GM23338 (cell line): Measurements from ENCODE around the gene MRM2. TPM values are rescaled to one million over a fixed set of nuclear protein-coding genes. Genes with fewer than 3 reads are reported as not detected.

Experiments
- ATAC-seq: fragments of 200-7000 bp; cut with Tn5 transposase; 3 replicates; pipeline ENCODE4 v1.9.1; 2020
- DNase-seq: peaks from one replicate; pipeline ENCODE4 v3.0.0-alpha.2; 2015; ENCODE audit warnings: low spot score
- H2AFZ ChIP-seq: fragments of 200-600 bp; sonication (generic); 2 replicates; pipeline ENCODE4 v1.8.0; 2016; ENCODE audit warnings: antibody characterized with exemption, mild to moderate bottlenecking, moderate library complexity
- H3F3A ChIP-seq: fragments of 200-600 bp; sonication (generic); replicated peaks from 2 replicates; pipeline ENCODE4 v1.8.0; 2017; ENCODE audit warnings: antibody characterized with exemption, mixed run types, low read depth
- H3K27ac ChIP-seq: fragments of 200-600 bp; sonication (generic); 2 replicates; pipeline ENCODE4 v1.6.1; 2016; ENCODE audit warnings: low read depth
- H3K27me3 ChIP-seq: fragments of 200-600 bp; sonication (generic); 2 replicates; pipeline ENCODE4 v1.8.0; 2016; ENCODE audit warnings: mild to moderate bottlenecking, mixed run types, moderate library complexity; ENCODE audit not compliant: insufficient read depth
- H3K36me3 ChIP-seq: fragments of 200-600 bp; sonication (generic); 2 replicates; pipeline ENCODE4 v1.8.0; 2016; ENCODE audit warnings: mild to moderate bottlenecking; ENCODE audit not compliant: insufficient read depth
- H3K4me1 ChIP-seq: fragments of 200-600 bp; sonication (generic); 2 replicates; pipeline ENCODE4 v1.8.0; 2016; ENCODE audit warnings: mild to moderate bottlenecking, moderate library complexity; ENCODE audit not compliant: insufficient read depth
- H3K4me2 ChIP-seq: fragments of 200-600 bp; sonication (generic); 2 replicates; pipeline ENCODE4 v1.7.1; 2017; ENCODE audit warnings: mixed run types
- H3K4me3 ChIP-seq: fragments of 200-600 bp; sonication (generic); 2 replicates; pipeline ENCODE4 v1.6.1; 2016; ENCODE audit warnings: mixed run types
- H3K79me2 ChIP-seq: fragments of 200-600 bp; sonication (generic); replicated peaks from 2 replicates; pipeline ENCODE4 v1.8.0; 2017; ENCODE audit warnings: mild to moderate bottlenecking; ENCODE audit not compliant: insufficient read depth
- H3K9me2 ChIP-seq: fragments of 200-600 bp; sonication (generic); 2 replicates; pipeline ENCODE4 v1.8.0; 2017; ENCODE audit not compliant: insufficient read depth
- H4K20me1 ChIP-seq: fragments of 200-600 bp; sonication (generic); replicated peaks from 2 replicates; pipeline ENCODE4 v1.8.0; 2017; ENCODE audit warnings: mild to moderate bottlenecking; ENCODE audit not compliant: insufficient read depth
- H3K27ac Mint-ChIP-seq: 2 replicates; pipeline ENCODE4 v1.8.0; 2020; ENCODE audit warnings: inconsistent platforms, mild to moderate bottlenecking, moderate library complexity, mixed read lengths
- H3K27me3 Mint-ChIP-seq: 3 replicates; pipeline ENCODE4 v1.8.0; 2022; ENCODE audit warnings: low read depth, mild to moderate bottlenecking, moderate library complexity, mixed read lengths, inconsistent platforms; ENCODE audit not compliant: insufficient read depth, poor library complexity
- H3K36me3 Mint-ChIP-seq: 3 replicates; pipeline ENCODE4 v1.8.0; 2021; ENCODE audit warnings: low read depth, mild to moderate bottlenecking, inconsistent platforms, moderate library complexity, mixed read lengths
- H3K4me1 Mint-ChIP-seq: 3 replicates; pipeline ENCODE4 v1.8.0; 2020; ENCODE audit warnings: mild to moderate bottlenecking, inconsistent platforms, mixed read lengths
- H3K4me3 Mint-ChIP-seq: 3 replicates; pipeline ENCODE4 v1.8.0; 2021; ENCODE audit warnings: moderate library complexity, mild to moderate bottlenecking, inconsistent platforms, mixed read lengths
- H3K9me3 Mint-ChIP-seq: 3 replicates; pipeline ENCODE4 v1.8.0; 2020; ENCODE audit warnings: moderate library complexity, mild to moderate bottlenecking, inconsistent platforms, mixed read lengths
- CREB1 ChIP-seq: fragments of 250-450 bp; sonication (Bioruptor Pico); IDR thresholded peaks from 2 replicates; pipeline ENCODE4 v1.5.0; 2020; ENCODE audit warnings: low read depth, mild to moderate bottlenecking, moderate library complexity
- CTCF ChIP-seq, 2 experiments: fragments of 200-600 bp in 1 of 2; sonication (generic) in 1 of 2; conservative IDR thresholded peaks; 2 replicates each; pipeline versions ENCODE4 v1.5.1 to v1.6.1; 2016 to 2017; ENCODE audit warnings: antibody characterized with exemption in 2 of 2, low read depth in 2 of 2, mild to moderate bottlenecking in 2 of 2, moderate library complexity in 1 of 2
- ETS1 ChIP-seq: IDR thresholded peaks from 2 replicates; pipeline ENCODE4 v1.6.1; 2016; ENCODE audit warnings: antibody characterized with exemption
- JUNB ChIP-seq: IDR thresholded peaks from one replicate; pipeline ENCODE4 v1.6.1; 2016; ENCODE audit warnings: antibody characterized with exemption; ENCODE audit not compliant: unreplicated experiment
- NANOG ChIP-seq: IDR thresholded peaks from 2 replicates; pipeline ENCODE4 v1.6.1; 2016; ENCODE audit warnings: antibody characterized with exemption, borderline replicate concordance
- POLR2AphosphoS5 ChIP-seq: IDR thresholded peaks from 2 replicates; pipeline ENCODE4 v1.6.1; 2016; ENCODE audit warnings: antibody characterized with exemption, low read depth
- REST ChIP-seq: IDR thresholded peaks from one replicate; pipeline ENCODE4 v1.6.1; 2018; ENCODE audit warnings: antibody characterized with exemption; ENCODE audit not compliant: unreplicated experiment
- STAT1 ChIP-seq: IDR thresholded peaks from one replicate; pipeline ENCODE4 v1.6.1; 2016; ENCODE audit warnings: antibody characterized with exemption; ENCODE audit not compliant: unreplicated experiment
- ZNF114 ChIP-seq: fragments of 250-450 bp; sonication (Bioruptor Pico); IDR thresholded peaks from 2 replicates; pipeline ENCODE4 v1.5.0; 2020; ENCODE audit warnings: mild to moderate bottlenecking, moderate library complexity
- polyA plus RNA-seq: library from polyadenylated mRNA; unstranded; fragments of >200 nt; fragmentation: Nextera tagmentation; extraction: Ambion mirVana; gene quantifications from 2 replicates; pipeline ENCODE4 v1.2.1, GENCODE V29; 2016
- total RNA-seq: library from RNA; depleted of rRNA; stranded (reverse); fragments of >200 nt; shearing (Covaris generic); gene quantifications from 2 replicates; pipeline ENCODE4 v1.2.3, GENCODE V29; 2014

The MRM2 gene
- total and polyA plus RNA-seq, 2 experiments from 2014 or later = 30.0 to 37.8 TPM

- Histone ChIP-seq H3K27me3 (no peaks in the 10 kb centered on the region), H3K9me2 (no peaks in the 10 kb centered on the region), H3K36me3 (no peaks in the 10 kb centered on the region; the same call in 1 of the 2 replicates), H3K4me3 (no peak overlapping the region), H2AFZ (no peak overlapping the region), H3F3A (no peaks in the 10 kb centered on the region), H4K20me1 (no peaks in the 10 kb centered on the region; the same call in 1 of the 2 replicates), H3K27ac (no peak overlapping the region), H3K4me1 (no peaks in the 10 kb centered on the region), H3K4me2 (no peak overlapping the region), H3K79me2 (no peaks in the 10 kb centered on the region)
- DNase-seq (no peak), ATAC-seq (no peak)
- H3K27ac Mint-ChIP-seq = no peak overlapping the region
- no peaks in the 10 kb centered on the region for H3K9me3 Mint-ChIP-seq
- H3K4me3 Mint-ChIP-seq = no peak overlapping the region
- H3K4me1 Mint-ChIP-seq = no peaks in the 10 kb centered on the region
- peaks cover 26% of the 10 kb centered on the region for H3K36me3 Mint-ChIP-seq
- no peak for TF ChIP-seq NANOG
- no peak for TF ChIP-seq STAT1
- TF ChIP-seq ZNF114 (CRISPR knock-in tag) = no peak
- TF ChIP-seq CTCF (conservative IDR thresholded peaks at IDR 0.05; ENCODE audit: low read depth in 2 of 2) = no peak
- TF ChIP-seq REST = no peak
- no peak for TF ChIP-seq CREB1
- TF ChIP-seq POLR2AphosphoS5 = no peak
- no peak for TF ChIP-seq ETS1
- no peak for TF ChIP-seq JUNB
- peaks cover 20% of the 10 kb centered on the region for H3K27me3 Mint-ChIP-seq
Measured at GRCh38 chr7:2253021-2253420, 11.0 kb upstream of the MRM2 start.
